Mesendoderm (in vitro differentiated cells): ENCODE results near the gene PLEKHH3.

Source experiments
- DNase-seq: peaks from one replicate; pipeline ENCODE4 v3.0.0; 2013
- H2AK5ac ChIP-seq: 2 replicates; pipeline ENCODE4 v1.6.1; 2013; ENCODE audit warnings: low read length, inconsistent platforms
- H2BK120ac ChIP-seq: 2 replicates; pipeline ENCODE4 v1.6.1; 2013; ENCODE audit warnings: low read depth, mild to moderate bottlenecking, low read length, moderate library complexity, mixed read lengths
- H2BK15ac ChIP-seq: replicated peaks from 2 replicates; pipeline ENCODE4 v1.6.1; 2013; ENCODE audit warnings: low read depth, mild to moderate bottlenecking, moderate library complexity
- H2BK5ac ChIP-seq: 2 replicates; pipeline ENCODE4 v1.6.1; 2013; ENCODE audit warnings: low read length, inconsistent platforms
- H3K18ac ChIP-seq: 2 replicates; pipeline ENCODE4 v1.6.1; 2013; ENCODE audit warnings: mild to moderate bottlenecking, low read length, mixed read lengths
- H3K23ac ChIP-seq: one replicate; pipeline ENCODE4 v1.6.1; 2013; ENCODE audit warnings: low read length
- H3K27ac ChIP-seq: 2 replicates; pipeline ENCODE4 v1.5.1; 2013; ENCODE audit warnings: low read depth, mild to moderate bottlenecking, inconsistent platforms, low read length, moderate library complexity
- H3K27me3 ChIP-seq: 2 replicates; pipeline ENCODE4 v1.6.1; 2013; ENCODE audit warnings: low read length, control low read depth, mild to moderate bottlenecking, inconsistent platforms; ENCODE audit not compliant: insufficient read depth, poor library complexity
- H3K36me3 ChIP-seq: 2 replicates; pipeline ENCODE4 v1.6.1; 2013; ENCODE audit warnings: low read length, inconsistent platforms; ENCODE audit not compliant: control insufficient read depth, insufficient read depth
- H3K4ac ChIP-seq: one replicate; pipeline ENCODE4 v1.6.1; 2013; ENCODE audit warnings: low read depth, mild to moderate bottlenecking, low read length, moderate library complexity
- H3K4me1 ChIP-seq: 2 replicates; pipeline ENCODE4 v1.6.1; 2013; ENCODE audit warnings: low read depth, low read length, inconsistent platforms; ENCODE audit not compliant: control insufficient read depth
- H3K4me2 ChIP-seq: 2 replicates; pipeline ENCODE4 v1.6.1; 2013; ENCODE audit warnings: low read length
- H3K4me3 ChIP-seq: 2 replicates; pipeline ENCODE4 v1.5.1; 2013; ENCODE audit warnings: mild to moderate bottlenecking, low read length
- H3K56ac ChIP-seq: one replicate; pipeline ENCODE4 v1.6.1; 2013; ENCODE audit warnings: low read length
- H3K79me1 ChIP-seq: 2 replicates; pipeline ENCODE4 v1.6.1; 2013; ENCODE audit warnings: low read length, inconsistent platforms
- H3K79me2 ChIP-seq: 2 replicates; pipeline ENCODE4 v1.6.1; 2013; ENCODE audit warnings: mild to moderate bottlenecking, low read length; ENCODE audit not compliant: control insufficient read depth, insufficient read depth
- H3K9ac ChIP-seq: 2 replicates; pipeline ENCODE4 v1.6.1; 2013; ENCODE audit warnings: low read length, inconsistent platforms
- H4K5ac ChIP-seq: one replicate; pipeline ENCODE4 v1.6.1; 2013; ENCODE audit warnings: low read length
- H4K8ac ChIP-seq: one replicate; pipeline ENCODE4 v1.6.1; 2013; ENCODE audit warnings: low read depth, mild to moderate bottlenecking, control low read depth, low read length, moderate library complexity
- WGBS: extraction: QIAGEN DNeasy Blood & Tissue Kit; methylation state at CpG from one replicate; pipeline ENCODE4 v1.1.7; 2013; ENCODE audit warnings: low lambda C conversion rate, missing lambda C conversion rate; ENCODE audit not compliant: insufficient coverage; ENCODE audit errors: extremely low coverage; 5-methylcytosine and 5-hydroxymethylcytosine counted together

Gene PLEKHH3

GRCh38 chr17:42708588-42708987, 31.8 kb upstream of the PLEKHH3 start:
- Histone ChIP-seq H4K8ac (no peak overlapping the region), H2AK5ac (no peak overlapping the region), H3K18ac (no peak overlapping the region), H3K27ac (no peak overlapping the region), H3K4me2 (no peak overlapping the region), H3K4ac (no peak overlapping the region), H3K4me3 (no peak overlapping the region), H3K79me1 (no peaks in the 10 kb centered on the region), H3K4me1 (no peaks in the 10 kb centered on the region), H2BK5ac (no peak overlapping the region), H3K36me3 (peaks cover 3% of the 10 kb centered on the region), H4K5ac (no peak overlapping the region), H3K23ac (no peak overlapping the region), H3K79me2 (no peaks in the 10 kb centered on the region), H2BK15ac (no peak overlapping the region), H3K9ac (no peak overlapping the region), H2BK120ac (no peak overlapping the region), H3K56ac (no peak overlapping the region), H3K27me3 (no peaks in the 10 kb centered on the region)
- DNase-seq: no peak
- WGBS: no CpG with 5 or more reads among the region's 3 CpGs

DNA sequence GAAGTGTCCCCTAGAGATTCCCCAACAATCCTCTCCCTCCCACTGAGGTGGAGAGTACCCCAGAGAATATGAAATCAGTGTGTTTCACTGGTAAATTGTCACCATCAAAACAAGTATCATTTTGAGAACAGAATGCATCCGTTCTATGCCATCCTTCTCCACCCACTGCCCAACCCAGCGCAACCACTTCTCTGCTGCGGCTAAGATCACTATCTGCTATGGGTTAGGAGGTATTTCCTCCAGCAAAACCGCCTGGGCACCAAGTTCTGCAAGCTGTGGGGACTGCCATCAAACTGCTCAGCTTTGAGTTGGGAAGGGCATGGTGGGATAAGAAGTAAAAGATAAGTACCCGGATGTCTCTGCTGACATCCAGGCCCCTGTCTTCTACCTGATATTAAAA, 29.9 kb upstream of the PLEKHH3 start:
- Histone ChIP-seq H2BK120ac (no peak overlapping the region), H2BK5ac (no peak overlapping the region), H3K27ac (no peak overlapping the region), H3K4ac (no peak overlapping the region), H3K79me2 (no peaks in the 10 kb centered on the region), H3K79me1 (no peaks in the 10 kb centered on the region), H3K23ac (no peak overlapping the region), H4K8ac (no peak overlapping the region), H4K5ac (no peak overlapping the region), H3K27me3 (no peaks in the 10 kb centered on the region), H3K4me1 (no peaks in the 10 kb centered on the region), H3K4me2 (no peak overlapping the region), H3K9ac (no peak overlapping the region), H3K18ac (no peak overlapping the region), H3K36me3 (peaks cover 3% of the 10 kb centered on the region), H3K4me3 (no peak overlapping the region), H2AK5ac (no peak overlapping the region), H2BK15ac (no peak overlapping the region), H3K56ac (no peak overlapping the region)
- WGBS: no CpG with 5 or more reads among the region's 5 CpGs
- DNase-seq: no peak

DNA sequence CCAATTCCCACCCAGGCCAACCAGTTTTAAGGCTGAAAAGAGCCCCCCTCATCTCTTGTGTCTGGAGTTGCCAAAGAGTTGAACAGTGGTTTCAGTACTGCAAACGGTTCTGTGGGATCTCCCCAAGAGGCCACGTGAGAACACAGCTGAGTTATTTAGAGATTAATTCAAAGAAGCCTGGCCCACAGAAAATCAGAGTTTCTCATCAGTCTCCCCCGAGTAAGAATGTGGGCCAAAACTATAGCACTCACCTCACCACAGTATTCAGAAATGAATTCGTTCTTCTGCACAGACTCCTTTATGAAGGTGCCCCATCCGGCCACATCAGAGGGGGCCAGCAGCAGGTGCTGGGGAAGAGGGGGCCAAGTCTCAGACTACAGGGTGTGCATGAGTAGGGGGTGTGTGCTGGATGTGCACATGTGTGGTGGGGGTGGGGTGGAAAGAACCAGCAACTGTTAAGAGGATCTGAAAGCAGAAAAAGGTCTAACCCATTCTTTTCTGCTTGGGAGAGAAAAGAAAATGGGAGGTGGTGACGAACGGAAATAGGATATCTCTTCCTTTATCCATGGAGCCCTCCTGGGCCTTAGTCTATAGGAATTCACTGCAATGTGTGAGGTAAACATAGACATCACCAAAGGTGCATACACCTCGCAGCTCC, 28.2 kb upstream of the PLEKHH3 start:
- Histone ChIP-seq H2BK120ac (no peak overlapping the region), H4K8ac (no peak overlapping the region), H3K4me2 (no peak overlapping the region), H3K4me3 (no peak overlapping the region), H2AK5ac (no peak overlapping the region), H3K27me3 (no peaks in the 10 kb centered on the region), H3K27ac (no peak overlapping the region), H3K18ac (no peak overlapping the region), H3K9ac (no peak overlapping the region), H3K4me1 (no peaks in the 10 kb centered on the region), H3K4ac (no peak overlapping the region), H4K5ac (no peak overlapping the region), H3K56ac (no peak overlapping the region), H3K79me2 (no peaks in the 10 kb centered on the region), H3K23ac (no peak overlapping the region), H2BK5ac (no peak overlapping the region), H3K79me1 (no peaks in the 10 kb centered on the region), H2BK15ac (no peak overlapping the region), H3K36me3 (peaks cover 3% of the 10 kb centered on the region)
- DNase-seq: no peak
- no CpG with 5 or more reads among the region's 8 CpGs for WGBS

DNA sequence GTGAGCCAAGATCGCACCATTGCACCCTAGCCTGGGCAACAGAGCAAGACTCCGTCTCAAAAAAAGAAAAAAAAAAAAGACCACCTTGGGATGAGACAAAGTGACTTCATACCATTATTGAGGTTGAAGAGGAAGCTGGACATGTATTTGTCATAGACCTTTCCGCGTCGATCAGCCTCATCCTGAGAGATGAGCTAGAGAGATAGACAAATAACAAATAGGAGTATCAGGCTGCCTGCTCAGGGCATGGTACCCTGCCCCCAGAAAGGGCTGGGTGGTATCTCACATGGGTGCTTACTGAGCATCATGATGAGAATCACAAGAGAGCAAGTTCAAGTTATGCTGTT, 27.7 kb upstream of the PLEKHH3 start:
- Histone ChIP-seq H2BK120ac (no peak overlapping the region), H4K5ac (no peak overlapping the region), H3K23ac (no peak overlapping the region), H3K4me3 (no peak overlapping the region), H3K4me1 (no peaks in the 10 kb centered on the region), H3K4ac (no peak overlapping the region), H3K27ac (no peak overlapping the region), H3K79me2 (no peaks in the 10 kb centered on the region), H2BK15ac (no peak overlapping the region), H2BK5ac (no peak overlapping the region), H3K56ac (no peak overlapping the region), H3K18ac (no peak overlapping the region), H2AK5ac (no peak overlapping the region), H3K9ac (no peak overlapping the region), H3K4me2 (no peak overlapping the region), H3K79me1 (no peaks in the 10 kb centered on the region), H3K27me3 (no peaks in the 10 kb centered on the region), H3K36me3 (peaks cover 3% of the 10 kb centered on the region), H4K8ac (no peak overlapping the region)
- no CpG with 5 or more reads among the region's 5 CpGs for WGBS
- no peak for DNase-seq

DNA sequence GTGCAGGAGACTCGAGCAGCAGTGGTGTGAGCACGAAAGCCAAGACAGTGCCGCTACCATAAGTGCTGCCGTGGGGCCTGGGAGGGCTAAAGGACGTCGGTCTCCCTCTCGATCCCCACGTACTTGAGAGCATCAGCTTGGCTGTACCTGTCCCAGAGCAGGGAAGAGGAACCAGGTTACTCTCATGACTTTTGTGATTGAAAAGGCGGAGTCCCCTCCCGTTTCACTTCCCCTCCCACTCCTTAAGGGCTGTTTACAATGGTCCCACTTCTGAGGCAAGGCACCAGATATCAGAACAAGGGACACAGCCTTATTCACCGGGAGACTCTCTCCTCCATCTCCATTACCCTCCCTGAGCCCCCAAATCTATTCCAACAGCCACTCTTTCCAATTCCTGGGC, 25.7 kb upstream of the PLEKHH3 start:
- Histone ChIP-seq H3K18ac (no peak overlapping the region), H4K5ac (no peak overlapping the region), H3K79me2 (no peaks in the 10 kb centered on the region), H2AK5ac (no peak overlapping the region), H3K4me1 (no peaks in the 10 kb centered on the region), H3K4me3 (no peak overlapping the region), H3K79me1 (no peaks in the 10 kb centered on the region), H3K27ac (no peak overlapping the region), H3K4ac (no peak overlapping the region), H3K27me3 (no peaks in the 10 kb centered on the region), H2BK15ac (no peak overlapping the region), H3K36me3 (peaks cover 3% of the 10 kb centered on the region), H2BK120ac (no peak overlapping the region), H2BK5ac (no peak overlapping the region), H3K4me2 (no peak overlapping the region), H4K8ac (no peak overlapping the region), H3K23ac (no peak overlapping the region), H3K56ac (no peak overlapping the region), H3K9ac (no peak overlapping the region)
- no peak for DNase-seq
- no CpG with 5 or more reads among the region's 11 CpGs for WGBS

GRCh38 chr17:42700586-42701289, 23.9 kb upstream of the PLEKHH3 start:
- Histone ChIP-seq H3K27ac (no peak overlapping the region), H2BK15ac (no peak overlapping the region), H3K23ac (no peak overlapping the region), H3K4ac (no peak overlapping the region), H2BK120ac (no peak overlapping the region), H3K79me1 (no peaks in the 10 kb centered on the region), H3K36me3 (peaks cover 3% of the 10 kb centered on the region), H3K27me3 (no peaks in the 10 kb centered on the region), H4K8ac (no peak overlapping the region), H4K5ac (no peak overlapping the region), H3K56ac (no peak overlapping the region), H2AK5ac (no peak overlapping the region), H3K4me2 (no peak overlapping the region), H3K9ac (no peak overlapping the region), H3K4me1 (no peaks in the 10 kb centered on the region), H2BK5ac (no peak overlapping the region), H3K4me3 (no peak overlapping the region), H3K18ac (no peak overlapping the region), H3K79me2 (no peaks in the 10 kb centered on the region)
- WGBS: no CpG with 5 or more reads among the region's 10 CpGs
- DNase-seq: no peak
